Trophoblast cell (in vitro differentiated cells and primary cell): ENCODE results near the gene OR4E1.
"Not testable (repeated sequence)": the region's sequence is repeated elsewhere in the genome, so short reads cannot be mapped to it uniquely, and the experiment has no call there.

Experiments used
- DNase-seq, 2 donors: peaks; one replicate each; pipeline ENCODE4 v3.0.0-alpha.2; 2016
- H2AFZ ChIP-seq: 2 replicates; pipeline ENCODE4 v1.6.1; 2013; ENCODE audit warnings: low read length, moderate library complexity, mild to moderate bottlenecking; ENCODE audit not compliant: insufficient read depth, poor library complexity
- H2AK5ac ChIP-seq: 2 replicates; pipeline ENCODE4 v1.6.1; 2013; ENCODE audit warnings: mild to moderate bottlenecking, low read length
- H2BK120ac ChIP-seq: 2 replicates; pipeline ENCODE4 v1.6.1; 2013; ENCODE audit warnings: low read length, mild to moderate bottlenecking, moderate library complexity; ENCODE audit not compliant: insufficient read depth, poor library complexity
- H2BK12ac ChIP-seq: 2 replicates; pipeline ENCODE4 v1.6.1; 2013; ENCODE audit warnings: mild to moderate bottlenecking, low read length, moderate library complexity
- H2BK5ac ChIP-seq: 2 replicates; pipeline ENCODE4 v1.6.1; 2013; ENCODE audit warnings: low read length, low read depth, moderate library complexity, mild to moderate bottlenecking; ENCODE audit not compliant: poor library complexity
- H3K14ac ChIP-seq: 2 replicates; pipeline ENCODE4 v1.6.1; 2013; ENCODE audit warnings: mild to moderate bottlenecking, low read length
- H3K18ac ChIP-seq: 2 replicates; pipeline ENCODE4 v1.6.1; 2013; ENCODE audit warnings: mild to moderate bottlenecking, low read length
- H3K23ac ChIP-seq: 2 replicates; pipeline ENCODE4 v1.6.1; 2013; ENCODE audit warnings: low read length
- H3K27ac ChIP-seq: 2 replicates; pipeline ENCODE4 v1.5.1; 2013; ENCODE audit warnings: low read depth, mild to moderate bottlenecking, inconsistent platforms, low read length, moderate library complexity
- H3K27me3 ChIP-seq: 2 replicates; pipeline ENCODE4 v1.6.1; 2013; ENCODE audit warnings: inconsistent platforms, mild to moderate bottlenecking, low read length, moderate library complexity; ENCODE audit not compliant: insufficient read depth
- H3K36me3 ChIP-seq, 2 experiments: 1 replicate in 1 of 2; 2 replicates in 1 of 2; pipeline ENCODE4 v1.6.1; 2013; ENCODE audit warnings: low read length in 2 of 2, mild to moderate bottlenecking in 2 of 2, moderate library complexity in 1 of 2; ENCODE audit not compliant: insufficient read depth in 2 of 2, control insufficient read depth in 1 of 2
- H3K4ac ChIP-seq: 2 replicates; pipeline ENCODE4 v1.6.1; 2013; ENCODE audit warnings: low read depth, mild to moderate bottlenecking, low read length, moderate library complexity
- H3K4me1 ChIP-seq, 2 experiments: 1 replicate in 1 of 2; 2 replicates in 1 of 2; pipeline ENCODE4 v1.6.1; 2013; ENCODE audit warnings: low read length in 2 of 2, mild to moderate bottlenecking in 2 of 2, moderate library complexity in 1 of 2; ENCODE audit not compliant: insufficient read depth in 2 of 2, control insufficient read depth in 1 of 2
- H3K4me2 ChIP-seq: 2 replicates; pipeline ENCODE4 v1.6.1; 2013; ENCODE audit warnings: inconsistent platforms, mild to moderate bottlenecking, low read length, moderate library complexity
- H3K4me3 ChIP-seq: 2 replicates; pipeline ENCODE4 v1.5.1; 2013; ENCODE audit warnings: mild to moderate bottlenecking, low read depth, low read length, inconsistent platforms
- H3K79me1 ChIP-seq: one replicate; pipeline ENCODE4 v1.6.1; 2013; ENCODE audit warnings: low read length
- H3K79me2 ChIP-seq: 2 replicates; pipeline ENCODE4 v1.6.1; 2013; ENCODE audit warnings: low read length, mild to moderate bottlenecking; ENCODE audit not compliant: control insufficient read depth, insufficient read depth, poor library complexity
- H3K9ac ChIP-seq: 2 replicates; pipeline ENCODE4 v1.6.1; 2013; ENCODE audit warnings: mild to moderate bottlenecking, low read length
- H3K9me3 ChIP-seq: 2 replicates; pipeline ENCODE4 v1.6.1; 2013; ENCODE audit warnings: low read depth, mild to moderate bottlenecking, control low read depth, inconsistent platforms, low read length; ENCODE audit not compliant: insufficient read depth
- H4K12ac ChIP-seq: 2 replicates; pipeline ENCODE4 v1.6.1; 2013; ENCODE audit warnings: low read depth, mild to moderate bottlenecking, low read length, moderate library complexity
- H4K8ac ChIP-seq: 2 replicates; pipeline ENCODE4 v1.6.1; 2013; ENCODE audit warnings: low read depth, mild to moderate bottlenecking, low read length, moderate library complexity
- H4K91ac ChIP-seq: one replicate; pipeline ENCODE4 v1.6.1; 2013; ENCODE audit warnings: low read depth, mild to moderate bottlenecking, low read length, moderate library complexity
- WGBS: extraction: QIAGEN DNeasy Blood & Tissue Kit; methylation state at CpG from one replicate; pipeline ENCODE4 v1.1.7; 2013; ENCODE audit warnings: missing lambda C conversion rate; ENCODE audit not compliant: insufficient read length, insufficient coverage; ENCODE audit errors: extremely low coverage; 5-methylcytosine and 5-hydroxymethylcytosine counted together

The OR4E1 gene

DNA sequence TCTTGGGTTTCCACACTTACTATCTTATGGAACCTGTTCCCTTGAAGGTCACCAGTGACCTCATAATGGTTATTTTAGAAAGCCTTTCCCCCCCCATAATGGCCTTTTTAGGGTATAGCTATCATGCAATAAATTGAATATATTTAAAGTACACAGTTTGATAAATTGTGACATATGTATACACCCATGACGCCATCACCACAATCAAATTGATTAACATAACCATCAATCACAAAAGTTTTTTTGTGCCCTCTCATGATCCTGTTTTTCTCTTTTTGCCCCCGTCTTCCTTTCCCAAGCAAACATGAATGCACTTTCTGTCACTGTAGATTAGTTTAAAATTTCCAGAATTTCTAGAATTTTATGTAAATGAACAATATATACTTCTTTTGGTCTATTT is 28.7 kb upstream of the OR4E1 start:
- H3K36me3 ChIP-seq: no peaks in the 10 kb centered on the region
- no peak overlapping the region for H4K91ac ChIP-seq
- H4K12ac ChIP-seq: no peak overlapping the region
- no peaks in the 10 kb centered on the region for H3K79me1 ChIP-seq
- H3K4me2 ChIP-seq: no peak overlapping the region
- H4K8ac ChIP-seq: no peak overlapping the region
- no peak overlapping the region for H3K4ac ChIP-seq
- no peak overlapping the region for H3K9ac ChIP-seq
- no peak overlapping the region for H2AK5ac ChIP-seq
- H3K27me3 ChIP-seq: no peaks in the 10 kb centered on the region
- WGBS: no CpG with 5 or more reads among the region's 2 CpGs
- H2BK5ac ChIP-seq: no peak overlapping the region
- no peak overlapping the region for H2BK12ac ChIP-seq
- H3K4me3 ChIP-seq: no peak overlapping the region
- no peak overlapping the region for H2BK120ac ChIP-seq
- no peak overlapping the region for H3K23ac ChIP-seq
- no peaks in the 10 kb centered on the region for H3K4me1 ChIP-seq
- H2AFZ ChIP-seq: no peak overlapping the region
- H3K14ac ChIP-seq: no peak overlapping the region
- H3K79me2 ChIP-seq: no peaks in the 10 kb centered on the region
- no peaks in the 10 kb centered on the region for H3K9me3 ChIP-seq
- no peak overlapping the region for H3K18ac ChIP-seq
- no peak for DNase-seq
- H3K27ac ChIP-seq: no peak overlapping the region

DNA sequence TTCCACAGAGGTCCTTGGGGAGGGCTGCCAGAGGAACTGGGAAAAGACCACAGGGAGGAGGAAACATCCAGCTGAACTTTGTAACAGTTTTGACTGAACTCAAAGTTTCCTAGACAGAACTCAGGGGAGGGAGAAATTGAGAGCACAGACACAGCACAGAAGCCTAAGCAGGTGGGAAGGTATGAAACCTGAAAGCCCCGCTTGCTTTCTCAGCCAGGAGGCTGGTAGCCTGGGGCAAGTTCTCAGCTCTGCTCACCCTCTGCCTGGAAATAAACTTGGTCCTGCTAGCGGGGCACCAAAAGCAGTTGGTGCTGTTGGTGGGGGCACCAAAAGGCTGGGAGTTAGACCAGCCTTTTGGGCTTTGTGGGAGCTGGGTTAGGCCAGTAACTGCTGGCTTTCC is 25.9 kb upstream of the OR4E1 start:
- Histone ChIP-seq H2BK120ac (no peak overlapping the region), H3K18ac (no peak overlapping the region), H3K27me3 (no peaks in the 10 kb centered on the region), H2BK5ac (no peak overlapping the region), H2BK12ac (no peak overlapping the region), H4K12ac (no peak overlapping the region), H3K9ac (no peak overlapping the region), H2AK5ac (no peak overlapping the region), H4K8ac (no peak overlapping the region), H3K23ac (no peak overlapping the region), H3K14ac (no peak overlapping the region), H4K91ac (no peak overlapping the region), H3K79me1 (no peaks in the 10 kb centered on the region), H3K9me3 (no peaks in the 10 kb centered on the region), H3K79me2 (no peaks in the 10 kb centered on the region), H3K27ac (no peak overlapping the region), H3K36me3 (no peaks in the 10 kb centered on the region), H3K4me1 (no peaks in the 10 kb centered on the region), H2AFZ (no peak overlapping the region), H3K4ac (no peak overlapping the region), H3K4me2 (no peak overlapping the region), H3K4me3 (no peak overlapping the region)
- WGBS: no CpG with 5 or more reads among the region's 2 CpGs
- DNase-seq: no peak

DNA sequence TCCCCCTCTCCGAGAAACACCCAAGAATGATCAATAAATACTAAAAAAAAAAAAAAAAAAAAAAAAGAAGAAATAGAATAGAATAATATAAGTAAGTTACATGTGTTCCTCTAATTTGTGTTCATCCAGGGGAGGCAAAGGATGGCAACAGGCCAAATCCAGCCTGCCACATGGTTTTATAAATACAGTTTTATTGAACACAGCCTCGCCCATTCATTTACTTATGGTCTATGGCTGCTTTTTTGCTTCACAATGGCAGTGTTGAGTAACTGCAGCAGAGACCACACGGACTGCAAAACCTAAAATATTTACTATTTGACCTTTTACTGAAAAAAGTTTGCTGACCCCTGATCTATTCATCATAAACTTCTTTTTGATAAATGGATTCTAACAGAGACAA is 24.9 kb upstream of the OR4E1 start:
- not testable (repeated sequence) for H4K91ac ChIP-seq, H2BK120ac ChIP-seq, H3K4me3 ChIP-seq, H2BK12ac ChIP-seq, H3K23ac ChIP-seq, H3K4me1 ChIP-seq, DNase-seq, H3K18ac ChIP-seq, H4K8ac ChIP-seq, H3K27ac ChIP-seq, H3K79me1 ChIP-seq, H3K4me2 ChIP-seq, H3K36me3 ChIP-seq, H2BK5ac ChIP-seq, H3K79me2 ChIP-seq, H3K27me3 ChIP-seq, H2AFZ ChIP-seq, H2AK5ac ChIP-seq, H3K9me3 ChIP-seq, H3K9ac ChIP-seq, H3K14ac ChIP-seq, H4K12ac ChIP-seq, H3K4ac ChIP-seq
- whole genome bisulfite sequencing: no CpG with 5 or more reads among the region's 3 CpGs

DNA sequence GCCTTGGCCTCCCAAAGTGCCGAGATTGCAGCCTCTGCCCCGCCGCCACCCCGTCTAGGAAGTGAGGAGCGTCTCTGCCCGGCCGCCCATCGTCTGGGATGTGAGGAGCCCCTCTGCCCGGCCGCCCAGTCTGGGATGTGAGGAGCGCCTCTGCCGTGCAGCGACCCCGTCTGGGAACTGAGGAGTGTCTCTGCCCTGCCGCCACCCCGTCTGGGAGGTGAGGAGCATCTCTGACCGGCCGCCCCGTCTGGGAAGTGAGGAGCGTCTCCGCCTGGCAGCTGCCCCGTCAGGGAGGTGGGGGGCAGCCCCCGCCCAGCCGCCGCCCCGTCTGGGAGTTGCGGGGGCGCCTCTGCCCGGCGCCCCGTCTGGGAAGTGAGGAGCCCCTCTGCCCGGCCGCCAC is 24.0 kb upstream of the OR4E1 start:
- H3K4me2 ChIP-seq, H3K23ac ChIP-seq, H4K8ac ChIP-seq, H3K4me3 ChIP-seq, H2BK120ac ChIP-seq, H2AK5ac ChIP-seq, H4K12ac ChIP-seq, H3K27ac ChIP-seq, H3K18ac ChIP-seq, H3K79me2 ChIP-seq, H3K9ac ChIP-seq, H3K4me1 ChIP-seq, H3K79me1 ChIP-seq, H3K9me3 ChIP-seq, H2BK12ac ChIP-seq, H3K14ac ChIP-seq, H2AFZ ChIP-seq, DNase-seq, H4K91ac ChIP-seq, H2BK5ac ChIP-seq, H3K36me3 ChIP-seq, H3K4ac ChIP-seq, H3K27me3 ChIP-seq: not testable (repeated sequence)
- WGBS: no CpG with 5 or more reads among the region's 33 CpGs

DNA sequence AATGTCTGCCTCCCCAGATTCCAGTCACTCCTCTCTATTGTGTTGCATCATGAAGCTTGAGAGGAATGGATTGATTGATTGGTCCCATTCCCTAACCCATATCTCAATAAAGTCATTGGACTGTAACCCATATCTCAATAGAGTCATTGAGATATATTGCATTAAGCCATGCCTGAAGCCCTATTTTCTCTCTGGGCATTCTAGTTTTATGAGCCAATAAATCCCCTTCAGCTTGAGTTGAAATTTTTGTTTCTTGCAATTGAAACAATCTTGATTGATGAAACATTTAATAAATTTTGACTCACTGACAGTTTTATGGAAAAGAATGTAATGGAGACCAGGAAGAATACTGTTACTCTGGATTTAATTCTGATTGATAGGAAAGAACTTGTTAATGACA is 20.8 kb upstream of the OR4E1 start:
- Histone ChIP-seq H3K14ac (no peak overlapping the region), H3K4me3 (no peak overlapping the region), H2BK12ac (no peak overlapping the region), H3K4me1 (no peaks in the 10 kb centered on the region), H3K27ac (no peak overlapping the region), H3K23ac (no peak overlapping the region), H3K79me2 (no peaks in the 10 kb centered on the region), H2BK120ac (no peak overlapping the region), H3K79me1 (no peaks in the 10 kb centered on the region), H3K9ac (no peak overlapping the region), H2AK5ac (no peak overlapping the region), H3K36me3 (no peaks in the 10 kb centered on the region), H4K12ac (no peak overlapping the region), H2AFZ (no peak overlapping the region), H4K91ac (no peak overlapping the region), H3K4ac (no peak overlapping the region), H3K4me2 (no peak overlapping the region), H3K9me3 (no peaks in the 10 kb centered on the region), H3K18ac (no peak overlapping the region), H2BK5ac (no peak overlapping the region), H3K27me3 (no peaks in the 10 kb centered on the region), H4K8ac (no peak overlapping the region)
- DNase-seq: no peak
